Naive thymus-derived CD4-positive, alpha-beta T cell (primary cell): ENCODE results near the gene MRTFA. TPM values are rescaled to one million over a fixed set of nuclear protein-coding genes. Genes with fewer than 3 reads are reported as not detected.
"Not testable (repeated sequence)": the region's sequence is repeated elsewhere in the genome, so short reads cannot be mapped to it uniquely, and the experiment has no call there.

Experiments used
- ATAC-seq: fragments of 150-1000 bp; cut with Tn5 transposase; 2 replicates; pipeline ENCODE4 v1.10.0; 2021; ENCODE audit warnings: mild to moderate bottlenecking, moderate library complexity
- CTCF ChIA-PET: fragments of 350-600 bp; sonication (Branson Sonifier 250); formaldehyde crosslinking; loops from one replicate; lab custom pipeline; 2021; ENCODE audit warnings: antibody characterized with exemption; lab: Charles Lee
- POLR2A ChIA-PET: fragments of 350-600 bp; sonication (Branson Sonifier 250); formaldehyde crosslinking; loops from one replicate; lab custom pipeline; 2021; ENCODE audit warnings: antibody characterized with exemption, inconsistent platforms; lab: Charles Lee
- DNase-seq, 9 donors: peaks; one replicate each; pipeline versions ENCODE4 v3.0.0 to v3.0.0-alpha.2; 2020 to 2022; ENCODE audit warnings: mixed read lengths in 1 of 9
- H3K27ac ChIP-seq: one replicate; pipeline ENCODE4 v1.7.0; 2013; ENCODE audit warnings: mild to moderate bottlenecking, low read depth, low read length, moderate library complexity
- H3K27me3 ChIP-seq, 2 donors: one replicate each; pipeline ENCODE4 v1.7.0; 2013; ENCODE audit warnings: low read length in 2 of 2, mild to moderate bottlenecking in 2 of 2, moderate library complexity in 2 of 2; ENCODE audit not compliant: control insufficient read depth in 2 of 2, insufficient read depth in 2 of 2
- H3K36me3 ChIP-seq, 3 experiments: 1 replicate in 2 of 3; 2 replicates in 1 of 3; pipeline ENCODE4 v1.7.0; 2013; ENCODE audit warnings: low read length in 3 of 3, mild to moderate bottlenecking in 3 of 3, moderate library complexity in 1 of 3; ENCODE audit not compliant: insufficient read depth in 3 of 3, control insufficient read depth in 2 of 3
- H3K4me1 ChIP-seq, 2 donors: one replicate each; pipeline ENCODE4 v1.7.0; 2013; ENCODE audit warnings: low read length in 2 of 2, mild to moderate bottlenecking in 2 of 2, moderate library complexity in 1 of 2; ENCODE audit not compliant: control insufficient read depth in 2 of 2, insufficient read depth in 2 of 2
- H3K4me3 ChIP-seq: 2 replicates; pipeline ENCODE4 v1.7.0; 2013; ENCODE audit warnings: mild to moderate bottlenecking, low read length
- H3K9me3 ChIP-seq, 3 experiments: 1 replicate in 2 of 3; 2 replicates in 1 of 3; pipeline ENCODE4 v1.7.0; 2013; ENCODE audit warnings: low read length in 3 of 3; ENCODE audit not compliant: control insufficient read depth in 2 of 3
- H3K27ac Mint-ChIP-seq, 9 donors: one replicate each; pipeline ENCODE4 v1.8.0; 2020 to 2022; ENCODE audit warnings: mixed read lengths in 9 of 9, mild to moderate bottlenecking in 8 of 9, moderate library complexity in 5 of 9, inconsistent platforms in 2 of 9
- H3K27me3 Mint-ChIP-seq, 5 donors: one replicate each; pipeline ENCODE4 v1.8.0; 2021 to 2022; ENCODE audit warnings: mixed read lengths in 5 of 5, mild to moderate bottlenecking in 1 of 5
- H3K36me3 Mint-ChIP-seq, 5 donors: one replicate each; pipeline ENCODE4 v1.8.0; 2020 to 2022; ENCODE audit warnings: mixed read lengths in 5 of 5, mild to moderate bottlenecking in 3 of 5, inconsistent platforms in 1 of 5
- H3K4me1 Mint-ChIP-seq, 7 donors: one replicate each; pipeline ENCODE4 v1.8.0; 2020 to 2022; ENCODE audit warnings: mixed read lengths in 7 of 7, mild to moderate bottlenecking in 3 of 7, inconsistent platforms in 1 of 7
- H3K4me3 Mint-ChIP-seq, 10 donors: one replicate each; pipeline ENCODE4 v1.8.0; 2020 to 2022; ENCODE audit warnings: mild to moderate bottlenecking in 10 of 10, mixed read lengths in 10 of 10, moderate library complexity in 6 of 10, inconsistent platforms in 2 of 10
- H3K9me3 Mint-ChIP-seq, 11 donors: one replicate each; pipeline ENCODE4 v1.8.0; 2020 to 2022; ENCODE audit warnings: mixed read lengths in 11 of 11, mild to moderate bottlenecking in 4 of 11, inconsistent platforms in 1 of 11, moderate library complexity in 1 of 11
- intact Hi-C, 2 donors: fragments of 100-400 bp; cut with micrococcal nuclease; formaldehyde crosslinking; loops; one replicate each; pipeline ENCODE4 v1.15.1; 2023
- polyA plus RNA-seq, 2 donors: library from polyadenylated mRNA; unstranded; fragments of 300-500 nt; fragmentation: Illumina TruSeq; gene quantifications; one replicate each; pipeline ENCODE4 v1.2.3, GENCODE V29; 2021
- total RNA-seq, 6 experiments: library from RNA in 5 of 6; stranded (reverse) in 5 of 6; gene quantifications; 1 replicate in 5 of 6; 2 replicates in 1 of 6; pipeline ENCODE4 v1.2.3 and lab custom pipeline; 2021 to 2026

Gene MRTFA
- total and polyA plus RNA-seq, 7 experiments from 2014 or later: 17.6 to 114 (median 81.5) TPM

GRCh38 chr22:40666151-40666848 lies 29.8 kb upstream of the MRTFA start:
- H3K9me3 ChIP-seq: no peaks in the 10 kb centered on the region
- intact Hi-C loops: no loop called here
- no peak overlapping the region for H3K27ac Mint-ChIP-seq
- H3K4me1 ChIP-seq: no peaks in the 10 kb centered on the region
- peaks cover 0 to 2% (median 0%) of the 10 kb centered on the region in 11 donors for H3K9me3 Mint-ChIP-seq
- no peak overlapping the region for H3K27ac ChIP-seq
- H3K4me3 ChIP-seq: no peak overlapping the region
- no peak for DNase-seq
- H3K27me3 ChIP-seq: no peaks in the 10 kb centered on the region
- ChIA-PET CTCF (no interaction called here), POLR2A (interaction anchor here (0.6 kb wide), 1 partner anchor 18 kb away, joined by 5 read pairs; no protein-coding TSS in a partner anchor)
- H3K36me3 ChIP-seq: no peaks in the 10 kb centered on the region
- ATAC-seq: no peak
- H3K4me3 Mint-ChIP-seq: no peak overlapping the region
- peaks cover 5 to 23% (median 6%) of the 10 kb centered on the region in 7 donors for H3K4me1 Mint-ChIP-seq
- H3K36me3 Mint-ChIP-seq: peaks cover 0 to 9% (median 0%) of the 10 kb centered on the region in 5 donors
- H3K27me3 Mint-ChIP-seq: no peaks in the 10 kb centered on the region

DNA sequence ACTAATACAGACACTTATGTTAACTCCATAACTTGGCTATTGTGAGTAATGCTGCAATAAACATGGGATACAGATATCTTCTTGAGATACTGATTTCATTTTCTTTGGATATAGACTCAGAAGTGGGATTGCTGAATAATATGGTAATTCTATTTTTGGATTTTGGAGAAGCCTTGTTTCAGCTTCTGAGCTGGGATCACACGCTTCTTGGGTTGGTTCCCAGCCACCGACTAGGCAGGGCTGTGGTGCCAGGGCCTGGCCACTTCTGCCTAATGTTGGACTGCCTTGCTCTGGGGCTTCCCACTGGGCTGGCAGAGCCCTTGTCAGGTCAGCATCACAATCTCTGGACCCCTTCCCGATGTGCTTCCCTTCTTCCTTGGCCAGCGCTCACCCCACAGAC lies 28.8 kb upstream of the MRTFA start:
- Histone ChIP-seq H3K27ac (no peak overlapping the region), H3K4me1 (no peaks in the 10 kb centered on the region), H3K27me3 (no peaks in the 10 kb centered on the region), H3K36me3 (no peaks in the 10 kb centered on the region), H3K4me3 (no peak overlapping the region), H3K9me3 (no peaks in the 10 kb centered on the region)
- peaks cover 0 to 9% (median 0%) of the 10 kb centered on the region in 5 donors for H3K36me3 Mint-ChIP-seq
- peaks cover 5 to 23% (median 6%) of the 10 kb centered on the region in 7 donors for H3K4me1 Mint-ChIP-seq
- intact Hi-C loops: no loop called here
- H3K4me3 Mint-ChIP-seq: no peak overlapping the region
- H3K27me3 Mint-ChIP-seq: no peaks in the 10 kb centered on the region
- DNase-seq (no peak), ATAC-seq (no peak)
- CTCF ChIA-PET: no interaction called here
- H3K9me3 Mint-ChIP-seq: peaks cover 0 to 2% (median 0%) of the 10 kb centered on the region in 11 donors
- POLR2A ChIA-PET: no interaction called here
- peak overlapping the region in 1 of 9 donors; percentile 11 for H3K27ac Mint-ChIP-seq

DNA sequence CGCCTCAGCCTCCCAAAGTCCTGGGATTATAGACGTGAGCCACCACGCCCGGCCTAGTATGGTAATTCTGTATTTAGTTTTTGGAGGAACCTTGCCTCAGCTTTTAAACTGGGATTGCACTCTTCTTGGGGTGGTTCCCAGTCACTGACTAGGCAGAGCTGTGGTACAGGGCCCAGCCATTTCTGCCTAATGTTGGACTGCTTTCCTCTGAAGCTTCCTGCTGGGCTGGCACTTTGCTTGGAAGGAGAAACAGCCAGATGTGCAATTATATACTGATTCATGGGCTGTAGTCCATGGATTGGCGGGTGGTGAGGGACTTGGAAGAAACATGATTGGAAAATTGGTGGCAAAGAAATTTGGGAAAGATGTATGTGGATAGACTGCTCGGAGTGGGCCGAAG lies 25.2 kb upstream of the MRTFA start:
- Histone ChIP-seq H3K27ac (no peak overlapping the region), H3K27me3 (no peaks in the 10 kb centered on the region), H3K9me3 (no peaks in the 10 kb centered on the region), H3K36me3 (no peaks in the 10 kb centered on the region), H3K4me3 (no peak overlapping the region), H3K4me1 (no peaks in the 10 kb centered on the region)
- H3K27me3 Mint-ChIP-seq: no peaks in the 10 kb centered on the region
- no peaks in the 10 kb centered on the region for H3K9me3 Mint-ChIP-seq
- intact Hi-C loops: no loop called here
- H3K36me3 Mint-ChIP-seq: no peaks in the 10 kb centered on the region
- ChIA-PET POLR2A (no interaction called here), CTCF (no interaction called here)
- no peak overlapping the region for H3K4me3 Mint-ChIP-seq
- DNase-seq (no peak), ATAC-seq (no peak)
- H3K27ac Mint-ChIP-seq: no peak overlapping the region
- H3K4me1 Mint-ChIP-seq: peaks cover 0 to 2% (median 0%) of the 10 kb centered on the region in 7 donors

- ChIA-PET CTCF (no interaction called here), POLR2A (no interaction called here)
- Mint-ChIP-seq H3K27ac (no peak overlapping the region), H3K36me3 (no peaks in the 10 kb centered on the region), H3K27me3 (no peaks in the 10 kb centered on the region), H3K4me1 (peaks cover 0 to 2% (median 0%) of the 10 kb centered on the region in 7 donors), H3K4me3 (no peak overlapping the region), H3K9me3 (no peaks in the 10 kb centered on the region)
- no peak overlapping the region for H3K27ac ChIP-seq
- ATAC-seq (no peak), DNase-seq (no peak)
- H3K4me3 ChIP-seq: no peak overlapping the region
- H3K36me3 ChIP-seq: no peaks in the 10 kb centered on the region
- no peaks in the 10 kb centered on the region for H3K9me3 ChIP-seq
- intact Hi-C loops: no loop called here
- no peaks in the 10 kb centered on the region for H3K27me3 ChIP-seq
- H3K4me1 ChIP-seq: no peaks in the 10 kb centered on the region
Measured at GRCh38 chr22:40660730-40661129, 24.2 kb upstream of the MRTFA start.

- Mint-ChIP-seq H3K9me3 (no peaks in the 10 kb centered on the region), H3K4me1 (peaks cover 0 to 4% (median 0%) of the 10 kb centered on the region in 7 donors), H3K27ac (no peak overlapping the region), H3K4me3 (no peak overlapping the region), H3K36me3 (no peaks in the 10 kb centered on the region), H3K27me3 (no peaks in the 10 kb centered on the region)
- ATAC-seq (no peak), DNase-seq (no peak)
- H3K27me3 ChIP-seq: no peaks in the 10 kb centered on the region
- intact Hi-C loops: no loop called here
- H3K27ac ChIP-seq: no peak overlapping the region
- H3K4me3 ChIP-seq: no peak overlapping the region
- H3K36me3 ChIP-seq: no peaks in the 10 kb centered on the region
- no peaks in the 10 kb centered on the region for H3K4me1 ChIP-seq
- ChIA-PET CTCF (no interaction called here), POLR2A (no interaction called here)
- no peaks in the 10 kb centered on the region for H3K9me3 ChIP-seq
Measured at GRCh38 chr22:40659166-40659565, 22.6 kb upstream of the MRTFA start.

DNA sequence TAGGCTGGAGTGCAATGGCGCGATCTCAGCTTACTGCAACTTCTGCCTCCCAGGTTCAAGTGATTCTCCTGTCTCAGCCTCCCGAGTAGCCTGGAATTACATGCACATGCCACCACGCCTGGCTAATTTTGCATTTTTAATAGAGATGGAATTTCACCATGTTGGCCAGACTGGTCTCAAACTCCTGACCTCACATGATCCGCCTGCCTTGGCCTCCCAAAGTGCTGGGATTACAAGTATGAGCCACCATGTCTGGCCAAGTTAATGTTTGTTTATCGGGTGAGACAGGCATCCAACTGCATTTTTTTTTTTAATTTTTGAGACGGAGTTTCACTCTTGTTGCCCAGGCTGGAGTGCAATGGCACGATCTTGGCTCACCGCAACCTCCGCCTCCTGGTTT lies 20.1 kb upstream of the MRTFA start:
- DNase-seq, H3K4me3 Mint-ChIP-seq, ATAC-seq, H3K9me3 Mint-ChIP-seq, H3K9me3 ChIP-seq, H3K4me3 ChIP-seq, H3K36me3 ChIP-seq, H3K27me3 ChIP-seq, H3K4me1 ChIP-seq, H3K36me3 Mint-ChIP-seq, H3K4me1 Mint-ChIP-seq, POLR2A ChIA-PET, intact Hi-C loops, H3K27me3 Mint-ChIP-seq, H3K27ac Mint-ChIP-seq, H3K27ac ChIP-seq: not testable (repeated sequence)
- CTCF ChIA-PET: interaction anchor here (0.8 to 1.8 kb wide), 2 partner anchors 11 to 103 kb away, joined by 3 to 4 read pairs; no protein-coding TSS in a partner anchor

DNA sequence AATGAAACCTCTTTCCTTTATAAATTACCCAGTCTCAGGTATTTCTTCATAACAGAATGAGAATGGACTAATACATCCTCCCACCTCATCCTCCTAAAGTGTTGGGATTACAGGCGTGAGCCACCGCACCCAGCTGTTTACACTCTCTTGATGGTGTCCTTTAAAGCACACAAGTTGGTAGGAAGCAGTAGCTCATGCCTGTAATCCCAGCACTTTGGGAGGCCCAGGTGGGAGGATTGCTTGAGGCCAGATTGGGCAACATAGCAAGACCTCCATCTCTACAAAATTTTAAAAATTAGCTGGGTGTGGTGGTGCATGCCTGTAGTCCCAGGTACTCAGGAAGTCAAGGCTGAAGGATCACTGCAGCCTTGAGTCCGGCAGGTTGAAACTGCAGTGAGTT lies 19.4 kb upstream of the MRTFA start:
- CTCF ChIA-PET: interaction anchor here (0.6 kb wide), 1 partner anchor 167 kb away, joined by 3 read pairs; no protein-coding TSS in a partner anchor
- H3K4me3 Mint-ChIP-seq, H3K36me3 Mint-ChIP-seq, H3K27ac ChIP-seq, DNase-seq, H3K4me1 Mint-ChIP-seq, H3K9me3 Mint-ChIP-seq, H3K27me3 ChIP-seq, H3K27ac Mint-ChIP-seq, H3K27me3 Mint-ChIP-seq, H3K9me3 ChIP-seq, intact Hi-C loops, H3K36me3 ChIP-seq, H3K4me1 ChIP-seq, ATAC-seq, H3K4me3 ChIP-seq: not testable (repeated sequence)
- POLR2A ChIA-PET: interaction anchor here (0.7 kb wide), 1 partner anchor 218 kb away, joined by 5 read pairs; no protein-coding TSS in a partner anchor
